Activated naive CD8-positive, alpha-beta T cell treated with anti-CD3 and anti-CD28 coated beads for 36 hours (primary cell): ENCODE data around the gene MB. TPM values are rescaled to one million over a fixed set of nuclear protein-coding genes. Genes with fewer than 3 reads are reported as not detected.

Experiments used
- DNase-seq: peaks from one replicate; pipeline ENCODE4 v3.0.0; 2021
- H3K27ac Mint-ChIP-seq: one replicate; pipeline ENCODE4 v1.8.0; 2022; ENCODE audit warnings: mild to moderate bottlenecking, moderate library complexity, mixed read lengths
- H3K27me3 Mint-ChIP-seq: one replicate; pipeline ENCODE4 v1.8.0; 2022; ENCODE audit warnings: mild to moderate bottlenecking, mixed read lengths
- H3K36me3 Mint-ChIP-seq: one replicate; pipeline ENCODE4 v1.8.0; 2021; ENCODE audit warnings: mild to moderate bottlenecking, mixed read lengths
- H3K4me1 Mint-ChIP-seq: one replicate; pipeline ENCODE4 v1.8.0; 2021; ENCODE audit warnings: mixed read lengths
- H3K4me3 Mint-ChIP-seq: one replicate; pipeline ENCODE4 v1.8.0; 2022; ENCODE audit warnings: mild to moderate bottlenecking, moderate library complexity, mixed read lengths
- H3K9me3 Mint-ChIP-seq: one replicate; pipeline ENCODE4 v1.8.0; 2022; ENCODE audit warnings: mixed read lengths
- total RNA-seq, 2 experiments: library from RNA; stranded (reverse); gene quantifications; one replicate each; pipeline ENCODE4 v1.2.3, GENCODE V29; 2021

MB gene
- total RNA-seq, 2 experiments from 2014 or later: not detected

DNA sequence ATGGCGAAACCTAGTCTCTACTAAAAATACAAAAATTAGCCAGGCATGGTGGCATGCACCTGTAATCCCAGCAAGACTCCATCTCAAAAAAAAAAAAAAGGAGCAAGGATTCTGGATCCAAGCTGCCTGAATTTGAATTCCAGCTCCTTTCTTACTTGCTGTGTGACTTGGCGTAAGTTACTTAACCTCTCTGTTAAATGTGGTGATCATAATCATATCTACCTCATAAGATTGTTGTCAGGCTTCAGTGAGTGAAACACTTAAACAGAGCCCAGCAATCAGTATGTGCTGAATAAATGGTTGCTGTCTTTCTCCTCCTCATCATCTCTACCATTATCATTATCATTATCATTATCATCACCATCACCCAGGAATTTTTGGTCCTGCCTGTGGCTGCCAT lies 2.7 kb downstream of the MB start:
- no peak for DNase-seq
- peaks cover 4% of the 10 kb centered on the region for H3K27me3 Mint-ChIP-seq
- H3K4me3 Mint-ChIP-seq: no peak overlapping the region
- H3K9me3 Mint-ChIP-seq: no peaks in the 10 kb centered on the region
- H3K4me1 Mint-ChIP-seq: peaks cover 18% of the 10 kb centered on the region
- H3K27ac Mint-ChIP-seq: no peak overlapping the region
- no peaks in the 10 kb centered on the region for H3K36me3 Mint-ChIP-seq

GRCh38 chr22:35612903-35613302 lies 4.2 kb downstream of the MB start:
- Mint-ChIP-seq H3K9me3 (no peaks in the 10 kb centered on the region), H3K27me3 (peaks cover 11% of the 10 kb centered on the region), H3K36me3 (no peaks in the 10 kb centered on the region), H3K4me3 (no peak overlapping the region), H3K27ac (no peak overlapping the region), H3K4me1 (peaks cover 18% of the 10 kb centered on the region)
- DNase-seq: no peak

DNA sequence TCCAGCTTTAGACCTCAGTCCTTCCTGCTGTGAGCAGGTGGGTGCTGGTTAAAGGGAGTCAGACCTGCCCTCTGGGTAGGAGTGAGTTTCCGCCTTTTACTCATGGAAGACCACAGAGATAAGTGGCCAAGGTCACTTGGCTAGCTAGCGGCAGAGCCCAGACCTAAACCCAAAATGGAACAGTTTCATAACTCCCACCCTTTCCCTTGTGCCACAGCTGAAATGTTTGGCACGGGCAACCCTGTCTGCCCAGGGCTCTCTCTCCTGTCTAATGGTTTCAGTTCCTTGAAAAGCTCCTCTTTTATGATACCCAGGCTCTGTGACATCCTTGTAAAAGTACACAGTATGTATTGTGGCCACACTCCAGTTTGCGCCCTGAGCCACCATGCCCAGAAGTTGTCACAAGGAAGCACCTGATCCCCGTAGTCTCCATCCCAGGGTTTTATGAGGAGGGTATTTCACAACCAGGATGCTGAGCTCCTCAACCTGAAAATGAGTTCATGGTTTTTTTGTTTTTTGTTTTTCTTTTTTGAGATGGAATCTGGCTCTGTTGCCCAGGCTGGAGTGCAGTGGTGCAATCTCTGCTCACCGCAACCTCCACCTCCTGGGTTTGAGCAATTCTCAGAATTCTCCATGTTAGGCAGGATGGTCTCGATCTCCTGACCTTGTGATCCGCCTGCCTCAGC lies 5.1 kb downstream of the MB start:
- no peak for DNase-seq
- Mint-ChIP-seq H3K27ac (no peak overlapping the region), H3K27me3 (peaks cover 16% of the 10 kb centered on the region), H3K4me1 (peaks cover 18% of the 10 kb centered on the region), H3K9me3 (no peaks in the 10 kb centered on the region), H3K36me3 (no peaks in the 10 kb centered on the region), H3K4me3 (no peak overlapping the region)

GRCh38 chr22:35611200-35611890 lies 5.8 kb downstream of the MB start:
- Mint-ChIP-seq H3K4me1 (peaks cover 13% of the 10 kb centered on the region), H3K4me3 (no peak overlapping the region), H3K9me3 (no peaks in the 10 kb centered on the region), H3K36me3 (no peaks in the 10 kb centered on the region), H3K27me3 (peaks cover 16% of the 10 kb centered on the region), H3K27ac (no peak overlapping the region)
- DNase-seq: no peak

DNA sequence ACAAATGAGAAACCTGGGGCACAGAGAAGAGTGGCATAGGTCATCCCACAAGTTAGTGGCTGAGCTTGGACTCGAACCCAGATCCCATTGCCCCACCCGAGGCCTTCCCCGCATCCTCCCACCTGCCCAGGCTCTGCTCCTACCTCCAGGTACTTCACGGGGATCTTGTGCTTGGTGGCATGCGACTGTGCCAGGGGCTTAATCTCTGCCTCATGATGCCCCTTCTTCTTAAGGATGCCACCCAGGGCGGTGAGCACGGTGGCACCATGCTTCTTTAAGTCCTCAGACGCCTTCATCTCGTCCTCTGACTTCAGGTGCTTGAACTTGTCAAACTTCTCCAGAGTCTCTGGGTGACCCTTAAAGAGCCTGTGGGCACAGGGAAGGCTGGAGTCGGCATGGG lies 6.4 kb downstream of the MB start:
- Mint-ChIP-seq H3K36me3 (no peaks in the 10 kb centered on the region), H3K27ac (no peak overlapping the region)

DNA sequence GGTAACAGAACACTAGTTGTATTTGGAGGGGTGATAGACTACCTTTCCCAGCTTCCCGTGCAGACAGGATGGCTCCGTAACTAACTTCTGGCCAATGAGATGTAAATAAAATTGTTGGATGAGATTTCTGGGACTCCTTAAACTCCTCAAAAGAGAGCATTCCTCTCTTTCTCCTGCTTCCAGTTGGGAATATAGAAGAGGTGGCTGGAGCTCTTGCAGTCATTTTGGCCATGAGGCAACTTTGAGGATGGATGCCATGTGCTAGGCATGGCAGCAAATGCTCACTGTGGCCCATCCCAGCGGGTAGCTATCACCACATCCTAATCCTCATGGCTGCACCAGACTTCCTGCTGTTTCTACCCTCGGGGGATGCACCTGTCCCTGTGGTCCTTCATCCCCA lies 7.4 kb downstream of the MB start:
- no peak overlapping the region for H3K4me3 Mint-ChIP-seq
- H3K9me3 Mint-ChIP-seq: no peaks in the 10 kb centered on the region
- no peaks in the 10 kb centered on the region for H3K36me3 Mint-ChIP-seq
- DNase-seq: no peak
- peaks cover 9% of the 10 kb centered on the region for H3K4me1 Mint-ChIP-seq
- no peak overlapping the region for H3K27ac Mint-ChIP-seq
- peaks cover 19% of the 10 kb centered on the region for H3K27me3 Mint-ChIP-seq

More for the DNA sequence above, 6.4 kb downstream of the MB start:
- peaks cover 9% of the 10 kb centered on the region for H3K4me1 Mint-ChIP-seq
- DNase-seq: no peak
- no peak overlapping the region for H3K4me3 Mint-ChIP-seq
- H3K27me3 Mint-ChIP-seq: peaks cover 19% of the 10 kb centered on the region
- H3K9me3 Mint-ChIP-seq: no peaks in the 10 kb centered on the region

DNA sequence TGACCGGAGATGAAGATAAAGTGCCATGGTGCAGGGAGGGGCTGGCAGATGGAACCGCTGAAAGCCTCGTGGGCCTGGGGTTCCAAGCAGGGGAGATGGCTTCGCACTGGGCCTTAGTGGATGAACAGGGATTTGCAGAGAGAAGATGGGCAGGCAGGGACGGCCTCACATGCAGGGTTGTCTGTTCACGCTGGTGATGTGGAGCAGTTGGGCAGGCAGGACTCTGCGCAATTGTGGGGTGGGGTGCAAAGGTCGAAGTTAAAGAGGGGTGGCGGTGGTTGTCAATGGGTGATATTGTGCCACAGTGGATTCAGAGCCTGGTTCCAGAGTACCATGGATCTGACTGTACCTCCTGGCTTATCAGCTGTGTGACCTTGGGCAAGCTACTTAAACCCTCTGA lies 7.9 kb downstream of the MB start:
- Mint-ChIP-seq H3K4me3 (no peak overlapping the region), H3K36me3 (no peaks in the 10 kb centered on the region), H3K27ac (no peak overlapping the region), H3K27me3 (peaks cover 19% of the 10 kb centered on the region), H3K4me1 (peaks cover 9% of the 10 kb centered on the region), H3K9me3 (no peaks in the 10 kb centered on the region)
- DNase-seq: no peak

GRCh38 chr22:35608088-35608487 lies 9.0 kb downstream of the MB start:
- Mint-ChIP-seq H3K4me3 (no peak overlapping the region), H3K27ac (no peak overlapping the region), H3K4me1 (peaks cover 9% of the 10 kb centered on the region), H3K36me3 (no peaks in the 10 kb centered on the region), H3K27me3 (peaks cover 19% of the 10 kb centered on the region), H3K9me3 (no peaks in the 10 kb centered on the region)
- no peak for DNase-seq

DNA sequence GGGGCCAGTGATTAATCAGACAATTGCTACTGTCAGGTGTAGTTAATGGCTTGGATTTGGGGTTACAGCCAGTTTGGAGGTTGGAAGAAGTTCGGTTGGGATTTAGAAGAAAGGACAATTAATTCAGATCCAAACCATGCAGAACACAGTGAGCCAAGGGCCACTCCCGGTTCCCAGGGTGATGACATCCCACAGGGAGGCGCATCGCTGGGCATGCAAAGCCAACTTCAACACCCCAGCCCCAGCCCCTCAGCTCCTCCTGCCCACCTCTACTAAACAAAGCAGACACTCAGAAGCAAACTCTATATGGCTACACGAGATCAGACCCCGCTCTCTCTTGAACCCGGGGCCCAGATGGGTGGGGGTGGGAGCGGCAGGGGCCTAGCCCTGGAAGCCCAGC lies 10.2 kb downstream of the MB start:
- peaks cover 16% of the 10 kb centered on the region for H3K27me3 Mint-ChIP-seq

GRCh38 chr22:35605851-35606481 lies 11.2 kb downstream of the MB start:
- DNase-seq: no peak
- Mint-ChIP-seq H3K4me1 (peaks cover 2% of the 10 kb centered on the region), H3K4me3 (no peak overlapping the region), H3K9me3 (no peaks in the 10 kb centered on the region), H3K27ac (no peak overlapping the region), H3K36me3 (no peaks in the 10 kb centered on the region), H3K27me3 (peaks cover 15% of the 10 kb centered on the region)

More for the DNA sequence above, 10.2 kb downstream of the MB start:
- no peak overlapping the region for H3K4me3 Mint-ChIP-seq
- peaks cover 8% of the 10 kb centered on the region for H3K4me1 Mint-ChIP-seq
- no peaks in the 10 kb centered on the region for H3K36me3 Mint-ChIP-seq
- H3K9me3 Mint-ChIP-seq: no peaks in the 10 kb centered on the region
- no peak for DNase-seq
- no peak overlapping the region for H3K27ac Mint-ChIP-seq

- DNase-seq: no peak
- Mint-ChIP-seq H3K36me3 (no peaks in the 10 kb centered on the region), H3K9me3 (no peaks in the 10 kb centered on the region), H3K27ac (no peak overlapping the region), H3K27me3 (peaks cover 15% of the 10 kb centered on the region), H3K4me1 (peaks cover 2% of the 10 kb centered on the region), H3K4me3 (no peak overlapping the region)
Measured at GRCh38 chr22:35605369-35605680, 11.8 kb downstream of the MB start.

GRCh38 chr22:35604621-35605368 lies 12.3 kb downstream of the MB start:
- no peak overlapping the region for H3K27ac Mint-ChIP-seq
- peaks cover 15% of the 10 kb centered on the region for H3K27me3 Mint-ChIP-seq
- DNase-seq: peak; percentile 24
- H3K9me3 Mint-ChIP-seq: no peaks in the 10 kb centered on the region
- no peak overlapping the region for H3K4me3 Mint-ChIP-seq
- peaks cover 2% of the 10 kb centered on the region for H3K4me1 Mint-ChIP-seq
- no peaks in the 10 kb centered on the region for H3K36me3 Mint-ChIP-seq

DNA sequence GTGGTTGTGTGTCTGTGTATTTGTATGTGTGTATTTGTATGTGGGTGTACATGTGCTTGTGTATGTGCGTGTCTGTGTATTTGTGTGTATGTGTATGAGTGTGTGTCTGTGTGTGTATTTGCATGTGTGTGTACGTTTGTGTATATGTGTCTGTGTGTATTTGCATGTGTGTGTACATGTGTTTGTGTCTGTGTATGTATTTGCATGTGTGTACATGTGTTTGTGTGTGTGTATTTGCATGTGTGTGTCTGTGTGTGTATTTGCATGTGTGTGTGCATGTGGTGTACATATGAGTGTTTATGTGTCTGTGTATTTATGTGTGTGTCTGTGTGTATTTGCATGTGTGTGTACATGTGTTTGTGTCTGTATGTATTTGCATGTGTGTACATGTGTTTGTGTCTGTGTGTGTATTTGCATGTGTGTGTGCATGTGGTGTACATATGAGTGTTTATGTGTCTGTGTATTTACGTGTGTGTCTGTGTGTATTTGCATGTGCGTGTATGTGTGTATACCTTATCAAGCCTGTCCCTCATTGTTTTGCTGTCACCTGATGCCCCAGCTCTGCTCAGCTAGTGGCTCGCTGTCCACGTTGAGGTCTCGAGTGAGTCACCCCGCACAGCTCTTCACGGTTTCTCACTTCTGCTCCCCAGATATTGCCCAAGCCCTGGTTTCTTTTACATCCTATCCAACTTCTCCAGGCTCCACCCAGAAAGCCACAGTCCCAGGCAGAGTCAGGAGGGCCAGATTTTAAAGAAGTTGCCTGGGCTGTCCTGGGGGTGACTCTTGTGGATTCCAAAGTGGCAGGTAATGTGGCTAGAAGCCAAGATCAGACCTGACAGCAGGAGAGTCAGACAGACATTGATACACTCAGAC lies 15.2 kb downstream of the MB start:
- Mint-ChIP-seq H3K4me3 (no peak overlapping the region), H3K27ac (no peak overlapping the region), H3K27me3 (peaks cover 3% of the 10 kb centered on the region), H3K36me3 (no peaks in the 10 kb centered on the region), H3K4me1 (peaks cover 2% of the 10 kb centered on the region), H3K9me3 (no peaks in the 10 kb centered on the region)
- no peak for DNase-seq

DNA sequence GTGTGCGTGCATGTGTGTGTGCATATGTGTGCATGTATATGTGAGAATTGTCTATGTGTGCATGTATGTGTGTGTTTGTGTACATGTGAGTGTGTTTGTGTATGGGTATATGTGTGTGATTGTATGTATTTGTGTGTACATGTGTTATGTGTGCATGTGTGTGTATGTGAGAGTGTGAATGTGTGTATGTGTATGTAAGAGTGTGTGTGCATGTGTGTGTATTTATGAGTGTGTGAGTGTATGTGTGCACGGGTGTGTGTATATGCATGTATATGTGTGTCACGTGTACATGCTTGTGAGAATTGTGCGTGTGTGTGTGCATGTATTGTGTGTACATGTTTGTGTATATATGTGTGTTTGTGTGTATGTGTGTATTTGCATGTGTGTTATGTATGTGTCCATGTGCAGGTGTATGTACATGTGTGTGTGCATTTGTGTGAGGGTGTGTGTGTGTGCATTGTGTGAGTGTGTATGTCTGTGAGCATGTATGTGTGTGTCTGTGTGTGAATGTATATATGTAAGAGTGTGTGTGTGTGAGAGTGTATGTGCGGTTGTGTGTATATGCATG lies 16.0 kb downstream of the MB start:
- Mint-ChIP-seq H3K4me3 (no peak overlapping the region), H3K27ac (no peak overlapping the region), H3K9me3 (no peaks in the 10 kb centered on the region), H3K4me1 (peaks cover 2% of the 10 kb centered on the region), H3K36me3 (no peaks in the 10 kb centered on the region), H3K27me3 (peaks cover 1% of the 10 kb centered on the region)
- DNase-seq: no peak
